Dendritic cell treated with granulocyte-macrophage colony-stimulating factor and Interleukin-4, amounts not matched to agents 40 ng/mL and 50 ng/mL, for 4 days (primary cell): ENCODE data around the gene S1PR5.
A peak's percentile ranks its signal among the peaks of the same experiment; 100 is the strongest.

Source experiments
- H3K27ac Mint-ChIP-seq: one replicate; pipeline ENCODE4 v1.8.0; 2022; ENCODE audit warnings: mild to moderate bottlenecking, mixed read lengths
- H3K27me3 Mint-ChIP-seq: one replicate; pipeline ENCODE4 v1.8.0; 2022; ENCODE audit warnings: mild to moderate bottlenecking, mixed read lengths
- H3K36me3 Mint-ChIP-seq: one replicate; pipeline ENCODE4 v1.8.0; 2022; ENCODE audit warnings: low read depth, mixed read lengths
- H3K4me1 Mint-ChIP-seq: one replicate; pipeline ENCODE4 v1.8.0; 2022; ENCODE audit warnings: low read depth, mixed read lengths
- H3K4me3 Mint-ChIP-seq: one replicate; pipeline ENCODE4 v1.8.0; 2022; ENCODE audit warnings: mild to moderate bottlenecking, moderate library complexity, mixed read lengths
- H3K9me3 Mint-ChIP-seq: one replicate; pipeline ENCODE4 v1.8.0; 2022; ENCODE audit warnings: mixed read lengths
- intact Hi-C: fragments of 100-400 bp; cut with micrococcal nuclease; formaldehyde crosslinking; loops from one replicate; pipeline ENCODE4 v1.15.0; 2022

Gene S1PR5

DNA sequence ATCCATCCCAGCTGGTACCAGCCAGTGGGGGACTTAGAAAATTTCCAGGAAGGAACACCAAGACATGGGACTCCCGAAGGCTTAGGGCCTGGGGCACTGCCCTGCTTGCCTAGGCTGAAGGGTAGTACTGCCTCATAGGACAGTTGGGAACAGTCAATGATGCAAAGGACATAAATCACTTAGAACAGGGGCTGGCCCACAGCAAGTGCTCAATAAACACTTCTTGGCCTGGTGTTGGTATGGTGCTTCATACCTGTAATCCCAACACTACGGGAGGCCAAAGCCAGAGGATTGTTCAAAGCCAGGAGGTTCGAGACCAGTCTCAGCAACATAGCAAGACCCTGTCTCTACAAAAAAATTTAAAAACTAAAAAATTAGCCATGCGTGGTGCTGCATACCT is 19.9 kb downstream of the S1PR5 start:
- intact Hi-C loops = no loop called here
- no peak overlapping the region for H3K4me3 Mint-ChIP-seq
- H3K36me3 Mint-ChIP-seq = peaks cover 93% of the 10 kb centered on the region
- no peak overlapping the region for H3K27ac Mint-ChIP-seq
- H3K4me1 Mint-ChIP-seq = peaks cover 41% of the 10 kb centered on the region
- H3K9me3 Mint-ChIP-seq = no peaks in the 10 kb centered on the region
- no peaks in the 10 kb centered on the region for H3K27me3 Mint-ChIP-seq

DNA sequence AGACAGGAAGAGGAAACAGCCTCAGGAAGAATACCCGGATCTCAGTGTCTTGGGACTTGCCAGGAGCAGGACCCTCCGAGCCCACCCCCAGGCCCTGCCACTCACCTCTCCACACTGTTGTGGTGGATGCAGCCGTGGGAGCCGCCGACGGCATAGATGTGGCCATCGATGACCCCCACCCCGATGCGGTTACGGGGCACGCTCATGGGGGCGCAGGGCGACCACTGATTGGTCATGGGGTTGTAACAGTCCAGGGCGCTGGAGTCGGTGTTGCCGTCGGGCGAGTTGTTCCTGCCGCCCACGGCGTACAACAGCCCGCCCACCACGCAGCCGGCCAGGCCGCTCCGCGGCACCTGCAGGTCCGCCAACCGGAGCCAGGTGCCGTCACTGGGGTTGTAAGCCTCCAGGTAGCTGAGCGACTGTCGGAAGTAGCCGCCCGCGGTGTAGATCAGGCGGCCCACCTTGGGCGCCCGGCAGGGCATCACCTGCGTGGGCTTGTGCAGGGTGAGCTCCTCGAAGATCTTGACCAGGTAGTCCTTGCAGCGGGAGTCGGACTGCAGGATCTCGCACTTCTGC is 25.7 kb downstream of the S1PR5 start:
- H3K27me3 Mint-ChIP-seq = no peaks in the 10 kb centered on the region
- intact Hi-C loops = no loop called here
- H3K4me3 Mint-ChIP-seq = no peak overlapping the region
- H3K4me1 Mint-ChIP-seq = peaks cover 6% of the 10 kb centered on the region
- no peaks in the 10 kb centered on the region for H3K9me3 Mint-ChIP-seq
- H3K36me3 Mint-ChIP-seq = peaks cover 99% of the 10 kb centered on the region
- H3K27ac Mint-ChIP-seq = no peak overlapping the region

DNA sequence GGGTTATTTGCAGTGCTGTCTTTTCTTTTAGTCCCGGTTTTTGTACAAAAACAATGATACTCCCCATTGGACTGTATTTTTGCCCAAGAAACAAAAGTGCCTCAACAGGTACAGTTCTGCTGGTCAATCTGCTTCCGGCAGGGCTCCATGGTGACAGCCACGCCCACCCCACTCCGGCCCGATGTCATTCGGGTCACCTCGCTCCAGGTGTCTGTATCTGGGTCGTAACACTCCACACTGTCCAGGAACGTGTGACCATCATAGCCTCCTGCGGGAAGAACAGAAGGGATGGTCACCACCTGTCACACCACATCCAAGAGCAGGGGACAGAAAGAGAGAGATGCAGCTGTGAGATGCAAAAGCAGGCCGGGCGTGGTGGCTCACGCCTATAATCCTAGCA is 30.7 kb downstream of the S1PR5 start:
- Mint-ChIP-seq H3K27me3 (no peaks in the 10 kb centered on the region), H3K4me3 (no peak overlapping the region)

DNA sequence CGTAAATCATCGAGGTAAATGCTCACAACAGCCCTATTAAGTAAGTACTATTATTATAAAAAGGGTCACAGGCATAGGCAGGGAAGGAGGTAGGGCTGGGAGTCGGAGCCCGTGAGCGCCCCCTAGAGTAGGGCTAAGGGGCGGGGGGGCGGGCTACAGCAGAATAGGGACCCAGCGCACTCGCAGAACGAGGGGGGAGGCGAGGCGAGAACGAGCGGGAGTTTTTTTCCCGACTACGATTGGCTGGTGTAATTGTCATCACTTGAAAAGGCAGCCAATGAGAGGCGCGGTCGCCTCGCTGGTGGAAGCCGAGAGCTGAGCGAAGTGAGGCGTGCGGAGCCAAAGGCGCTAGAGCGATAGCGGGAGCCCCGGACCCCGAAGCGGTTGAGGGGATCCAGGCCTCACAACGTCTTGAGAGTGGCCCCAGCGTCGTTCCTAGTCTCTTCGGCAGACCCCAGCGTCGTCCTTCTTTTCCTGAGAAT is 38.3 kb downstream of the S1PR5 start:
- peak overlapping the region; percentile 75 for H3K4me3 Mint-ChIP-seq

More for the DNA sequence above, 30.7 kb downstream of the S1PR5 start:
- no peaks in the 10 kb centered on the region for H3K9me3 Mint-ChIP-seq
- peaks cover 11% of the 10 kb centered on the region for H3K4me1 Mint-ChIP-seq
- H3K36me3 Mint-ChIP-seq = peaks cover 70% of the 10 kb centered on the region
- H3K27ac Mint-ChIP-seq = no peak overlapping the region
- intact Hi-C loops = loop anchor here (10.0 kb wide), 1 partner anchor 88 kb away; no protein-coding TSS in a partner anchor

DNA sequence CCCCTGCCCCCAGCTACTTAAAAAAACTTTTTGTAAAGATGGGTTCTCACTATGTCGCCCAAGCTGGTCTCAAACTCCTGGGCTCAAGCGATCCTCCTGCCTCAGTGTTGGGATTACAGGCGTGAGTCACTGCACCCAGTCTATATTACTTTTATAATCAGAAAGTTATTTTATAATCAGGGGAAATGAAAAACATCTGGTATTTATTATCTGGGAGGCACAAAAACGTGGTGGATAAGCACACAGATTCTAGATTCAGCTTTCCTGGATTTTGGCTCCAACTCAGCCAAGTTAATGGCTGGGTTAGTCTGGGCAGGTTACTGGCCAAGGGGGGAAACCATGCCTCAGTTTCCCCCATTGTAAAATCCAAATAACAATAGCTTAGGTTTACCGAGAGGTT is 38.8 kb downstream of the S1PR5 start:
- intact Hi-C loops = no loop called here
- H3K9me3 Mint-ChIP-seq = no peaks in the 10 kb centered on the region
- no peak overlapping the region for H3K4me3 Mint-ChIP-seq
- H3K36me3 Mint-ChIP-seq = no peaks in the 10 kb centered on the region
- peaks cover 14% of the 10 kb centered on the region for H3K4me1 Mint-ChIP-seq
- H3K27me3 Mint-ChIP-seq = peaks cover 14% of the 10 kb centered on the region
- H3K27ac Mint-ChIP-seq = no peak overlapping the region

More for the DNA sequence above, 38.3 kb downstream of the S1PR5 start:
- peaks cover 14% of the 10 kb centered on the region for H3K27me3 Mint-ChIP-seq
- peaks cover 15% of the 10 kb centered on the region for H3K4me1 Mint-ChIP-seq
- H3K9me3 Mint-ChIP-seq = no peaks in the 10 kb centered on the region
- peak overlapping the region; percentile 79 for H3K27ac Mint-ChIP-seq
- intact Hi-C loops = no loop called here
- H3K36me3 Mint-ChIP-seq = no peaks in the 10 kb centered on the region

DNA sequence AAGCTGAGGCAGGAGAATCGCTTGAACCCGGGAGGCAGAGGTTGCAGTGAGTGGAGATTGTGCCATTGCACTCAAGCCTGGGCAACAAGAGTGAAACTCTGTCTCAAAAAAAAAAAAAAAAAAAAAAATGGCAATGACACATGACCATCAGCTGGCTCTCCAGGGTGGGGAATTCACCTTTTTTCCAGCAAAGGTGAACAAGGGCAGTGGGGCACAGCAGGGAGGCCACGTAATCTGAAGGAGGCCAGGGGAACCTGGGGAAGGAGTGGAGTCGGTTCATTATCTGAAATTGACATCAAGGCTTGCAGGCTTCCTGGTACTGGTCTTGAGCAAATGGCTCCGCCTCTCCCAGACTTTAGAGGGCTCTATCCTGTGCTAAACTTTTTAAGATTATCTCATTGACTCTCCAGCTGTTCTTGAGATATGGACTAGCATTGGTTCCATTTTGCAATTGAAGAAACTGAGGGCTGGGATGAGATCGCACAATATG is 42.2 kb downstream of the S1PR5 start:
- peaks cover 14% of the 10 kb centered on the region for H3K27me3 Mint-ChIP-seq
- peaks cover 10% of the 10 kb centered on the region for H3K4me1 Mint-ChIP-seq
- H3K4me3 Mint-ChIP-seq = no peak overlapping the region
- no peaks in the 10 kb centered on the region for H3K36me3 Mint-ChIP-seq
- intact Hi-C loops = no loop called here
- no peak overlapping the region for H3K27ac Mint-ChIP-seq
- no peaks in the 10 kb centered on the region for H3K9me3 Mint-ChIP-seq

DNA sequence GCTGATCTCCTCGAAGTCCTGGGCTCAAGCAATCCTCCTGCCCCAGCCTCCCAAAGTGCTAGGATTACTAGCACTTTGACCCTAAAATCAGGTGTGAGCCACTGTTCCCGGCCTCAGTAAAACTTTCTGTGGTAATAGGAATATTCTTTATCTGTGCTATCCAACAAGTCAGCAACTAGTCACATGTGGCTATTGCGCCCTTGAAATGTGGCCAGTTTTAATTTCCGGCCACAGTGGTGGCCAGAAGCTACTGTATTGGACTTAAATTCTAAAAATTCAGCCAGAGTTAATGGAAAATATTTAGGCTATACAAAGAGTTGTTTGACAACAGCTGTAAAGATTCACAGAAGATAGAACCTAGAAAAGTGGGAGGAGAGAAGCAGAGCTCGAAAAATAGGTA is 44.1 kb downstream of the S1PR5 start:
- H3K4me3 Mint-ChIP-seq = no peak overlapping the region
- peaks cover 8% of the 10 kb centered on the region for H3K27me3 Mint-ChIP-seq
- intact Hi-C loops = no loop called here
- no peaks in the 10 kb centered on the region for H3K9me3 Mint-ChIP-seq
- no peaks in the 10 kb centered on the region for H3K4me1 Mint-ChIP-seq
- peaks cover 12% of the 10 kb centered on the region for H3K36me3 Mint-ChIP-seq
- H3K27ac Mint-ChIP-seq = no peak overlapping the region

DNA sequence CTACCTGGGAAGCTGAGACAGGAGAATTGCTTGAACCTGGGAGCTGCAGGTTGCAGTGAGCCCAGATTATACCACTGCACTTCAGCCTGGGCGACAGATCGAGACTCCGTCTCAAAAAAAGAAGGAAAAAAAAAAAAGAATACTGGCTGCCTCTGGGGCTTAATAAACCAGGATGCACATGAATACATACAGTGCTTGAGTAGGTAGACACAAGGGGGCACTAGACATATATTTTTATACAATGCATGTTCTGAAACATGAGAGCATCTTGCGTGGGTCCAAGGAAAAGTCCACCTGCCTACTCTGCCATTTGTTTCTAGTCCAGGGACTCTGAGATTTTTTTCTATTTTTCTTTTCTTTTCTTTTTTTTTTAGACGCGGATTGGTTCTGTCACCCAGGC is 45.3 kb downstream of the S1PR5 start:
- H3K9me3 Mint-ChIP-seq = no peaks in the 10 kb centered on the region
- H3K27me3 Mint-ChIP-seq = peaks cover 8% of the 10 kb centered on the region
- H3K4me1 Mint-ChIP-seq = no peaks in the 10 kb centered on the region
- H3K27ac Mint-ChIP-seq = no peak overlapping the region
- H3K4me3 Mint-ChIP-seq = no peak overlapping the region
- H3K36me3 Mint-ChIP-seq = peaks cover 24% of the 10 kb centered on the region
- intact Hi-C loops = no loop called here

DNA sequence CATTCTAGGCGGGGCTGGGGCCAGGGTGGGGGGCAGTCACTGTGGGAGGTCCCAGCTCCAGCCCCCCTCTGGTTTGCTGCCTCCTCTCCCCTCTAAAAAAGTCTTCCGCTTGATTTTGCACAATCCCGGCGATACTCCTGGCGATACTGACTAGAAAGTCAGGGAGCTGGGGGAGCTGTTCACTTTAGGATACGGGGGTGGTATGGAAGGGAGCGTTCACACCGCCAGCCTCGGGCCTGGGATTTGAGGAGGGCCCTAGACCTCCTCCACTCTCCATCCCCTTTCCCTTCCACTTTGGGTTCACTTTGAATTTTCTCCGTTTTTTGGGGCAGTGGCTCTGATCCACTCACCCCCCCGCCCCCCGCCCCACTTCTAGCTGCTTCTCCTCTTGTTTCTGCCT is 49.1 kb downstream of the S1PR5 start:
- Mint-ChIP-seq H3K4me3 (no peak overlapping the region), H3K27ac (no peak overlapping the region), H3K9me3 (no peaks in the 10 kb centered on the region), H3K4me1 (no peaks in the 10 kb centered on the region), H3K27me3 (peaks cover 6% of the 10 kb centered on the region), H3K36me3 (peaks cover 62% of the 10 kb centered on the region)
- intact Hi-C loops = no loop called here

DNA sequence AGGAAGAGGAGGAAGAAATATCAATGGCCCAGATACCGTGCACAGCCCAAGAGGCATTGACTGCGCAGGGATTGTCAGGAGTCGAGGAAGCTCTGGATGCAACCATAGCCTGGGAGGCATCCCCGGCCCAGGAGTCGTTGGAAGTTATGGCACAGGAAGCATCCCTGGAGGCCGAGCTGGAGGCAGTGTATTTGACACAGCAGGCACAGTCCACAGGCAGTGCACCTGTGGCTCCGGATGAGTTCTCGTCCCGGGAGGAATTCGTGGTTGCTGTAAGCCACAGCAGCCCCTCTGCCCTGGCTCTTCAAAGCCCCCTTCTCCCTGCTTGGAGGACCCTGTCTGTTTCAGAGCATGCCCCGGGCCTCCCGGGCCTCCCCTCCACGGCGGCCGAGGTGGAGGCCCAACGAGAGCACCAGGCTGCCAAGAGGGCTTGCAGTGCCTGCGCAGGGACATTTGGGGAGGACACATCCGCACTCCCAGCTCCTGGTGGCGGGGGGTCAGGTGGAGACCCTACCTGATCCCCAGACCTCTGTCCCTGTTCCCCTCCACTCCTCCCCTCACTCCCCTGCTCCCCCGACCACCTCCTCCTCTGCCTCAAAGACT is 50.0 kb downstream of the S1PR5 start:
- Mint-ChIP-seq H3K4me1 (peaks cover 6% of the 10 kb centered on the region), H3K9me3 (no peaks in the 10 kb centered on the region), H3K36me3 (peaks cover 72% of the 10 kb centered on the region), H3K27me3 (peaks cover 11% of the 10 kb centered on the region), H3K27ac (no peak overlapping the region), H3K4me3 (no peak overlapping the region)
- intact Hi-C loops = no loop called here

DNA sequence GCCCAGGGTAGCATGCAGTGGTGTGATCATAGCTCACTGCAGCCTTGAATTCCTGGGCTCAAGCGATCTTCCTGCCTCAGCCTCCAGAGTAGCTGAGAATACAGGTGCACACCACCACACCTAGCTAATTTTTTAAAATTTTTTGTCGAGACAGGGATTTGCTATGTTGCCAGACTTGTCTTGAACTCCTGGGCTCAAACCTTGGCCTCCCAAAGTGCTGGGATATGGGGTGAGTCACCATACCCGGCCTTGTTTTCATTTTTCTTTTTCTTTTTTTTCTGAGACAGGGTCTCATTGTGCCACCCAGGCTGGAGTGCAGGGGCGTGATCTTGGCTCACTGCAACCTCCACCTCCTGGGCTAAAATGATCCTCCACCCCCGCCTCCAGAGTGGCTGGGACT is 52.8 kb downstream of the S1PR5 start:
- H3K4me1 Mint-ChIP-seq = peaks cover 18% of the 10 kb centered on the region
- H3K9me3 Mint-ChIP-seq = no peaks in the 10 kb centered on the region
- peaks cover 93% of the 10 kb centered on the region for H3K36me3 Mint-ChIP-seq
- H3K4me3 Mint-ChIP-seq = no peak overlapping the region
- intact Hi-C loops = no loop called here
- H3K27me3 Mint-ChIP-seq = peaks cover 11% of the 10 kb centered on the region
- no peak overlapping the region for H3K27ac Mint-ChIP-seq
